Testis (tissue), 2 donors: ENCODE measurements around the gene FOSL1.

Source experiments
- POLR2A ChIP-seq: fragments of 450-650 bp; IDR thresholded peaks from one replicate; pipeline ENCODE4 v1.6.1; 2017; ENCODE audit warnings: antibody characterized with exemption, mild to moderate bottlenecking, moderate library complexity
- TF ChIP-seq, protein P1 (sequence below), 3 experiments: fragments of 450-650 bp in 2 of 3; fragments of 200-600 bp in 1 of 3; sonication (generic) in 1 of 3; IDR thresholded peaks; one replicate each; pipeline ENCODE4 v1.5.1; 2016 to 2019; ENCODE audit warnings: antibody characterized with exemption in 3 of 3, mild to moderate bottlenecking in 2 of 3, moderate library complexity in 1 of 3

DNA sequence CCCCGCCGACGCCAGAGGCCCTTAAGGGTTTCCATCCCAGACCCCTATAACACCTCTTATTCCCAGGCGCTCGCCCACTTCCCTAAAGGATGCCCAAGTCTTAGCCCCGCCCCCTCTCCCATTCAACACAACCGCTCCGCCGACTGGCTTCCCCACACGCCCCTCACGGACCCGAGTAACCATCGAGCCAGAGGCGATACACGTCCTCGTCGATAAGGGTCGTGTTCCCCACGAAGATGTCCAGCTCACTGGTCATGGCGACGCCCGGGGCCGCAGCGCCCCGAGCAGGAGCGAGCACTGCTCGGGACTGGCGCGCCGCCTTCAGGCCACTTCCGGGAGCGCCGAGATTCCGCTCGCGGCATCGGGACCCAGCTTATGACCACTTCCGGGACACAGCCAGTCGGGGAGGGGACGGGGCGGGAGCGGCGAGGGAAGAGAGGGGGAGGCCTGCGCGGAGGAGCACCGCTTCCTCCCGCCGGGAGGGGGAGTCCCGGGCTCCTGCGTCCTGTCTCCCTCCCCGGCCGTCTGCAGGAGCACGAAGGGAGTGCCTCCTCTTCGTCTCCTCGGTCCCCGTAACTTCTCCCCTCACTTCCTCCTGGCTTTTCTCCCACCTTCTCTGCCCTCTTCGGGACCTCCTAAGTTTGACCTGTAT is 11.9 kb downstream of the FOSL1 start, which contains the start of gene FIBP:
- TF ChIP-seq, protein P1, sequence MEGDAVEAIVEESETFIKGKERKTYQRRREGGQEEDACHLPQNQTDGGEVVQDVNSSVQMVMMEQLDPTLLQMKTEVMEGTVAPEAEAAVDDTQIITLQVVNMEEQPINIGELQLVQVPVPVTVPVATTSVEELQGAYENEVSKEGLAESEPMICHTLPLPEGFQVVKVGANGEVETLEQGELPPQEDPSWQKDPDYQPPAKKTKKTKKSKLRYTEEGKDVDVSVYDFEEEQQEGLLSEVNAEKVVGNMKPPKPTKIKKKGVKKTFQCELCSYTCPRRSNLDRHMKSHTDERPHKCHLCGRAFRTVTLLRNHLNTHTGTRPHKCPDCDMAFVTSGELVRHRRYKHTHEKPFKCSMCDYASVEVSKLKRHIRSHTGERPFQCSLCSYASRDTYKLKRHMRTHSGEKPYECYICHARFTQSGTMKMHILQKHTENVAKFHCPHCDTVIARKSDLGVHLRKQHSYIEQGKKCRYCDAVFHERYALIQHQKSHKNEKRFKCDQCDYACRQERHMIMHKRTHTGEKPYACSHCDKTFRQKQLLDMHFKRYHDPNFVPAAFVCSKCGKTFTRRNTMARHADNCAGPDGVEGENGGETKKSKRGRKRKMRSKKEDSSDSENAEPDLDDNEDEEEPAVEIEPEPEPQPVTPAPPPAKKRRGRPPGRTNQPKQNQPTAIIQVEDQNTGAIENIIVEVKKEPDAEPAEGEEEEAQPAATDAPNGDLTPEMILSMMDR (IDR thresholded peaks at IDR 0.05): peak; percentile 74 to 93 (median 89)
- peak; percentile 67 for TF ChIP-seq POLR2A
